ENCODE measurements around the gene SORCS2.

Gene SORCS2

DNA sequence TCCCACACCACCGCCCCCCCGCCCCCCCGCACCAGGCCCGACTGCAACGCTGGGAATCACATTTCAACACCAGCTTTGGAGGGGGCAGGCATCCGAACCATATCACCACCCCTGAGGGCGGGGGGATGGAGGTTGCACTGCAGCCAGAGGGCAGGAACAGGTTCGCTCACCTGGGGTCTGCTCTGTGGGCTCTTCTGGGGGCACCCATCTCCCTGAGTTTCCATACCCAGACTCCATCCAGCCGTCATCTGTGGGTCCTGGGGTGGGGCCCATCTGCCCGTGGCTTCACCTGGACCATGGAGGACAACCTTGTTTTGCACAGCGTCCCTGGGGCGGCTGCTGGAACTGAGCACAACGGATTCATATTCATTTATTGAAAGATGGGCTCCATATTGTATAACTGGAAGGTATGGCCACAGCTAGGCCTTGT lies 235.5 kb downstream of the SORCS2 start:
- no peak for DNase-seq (ENCODE audit: low read depth in 2 of 2)

DNA sequence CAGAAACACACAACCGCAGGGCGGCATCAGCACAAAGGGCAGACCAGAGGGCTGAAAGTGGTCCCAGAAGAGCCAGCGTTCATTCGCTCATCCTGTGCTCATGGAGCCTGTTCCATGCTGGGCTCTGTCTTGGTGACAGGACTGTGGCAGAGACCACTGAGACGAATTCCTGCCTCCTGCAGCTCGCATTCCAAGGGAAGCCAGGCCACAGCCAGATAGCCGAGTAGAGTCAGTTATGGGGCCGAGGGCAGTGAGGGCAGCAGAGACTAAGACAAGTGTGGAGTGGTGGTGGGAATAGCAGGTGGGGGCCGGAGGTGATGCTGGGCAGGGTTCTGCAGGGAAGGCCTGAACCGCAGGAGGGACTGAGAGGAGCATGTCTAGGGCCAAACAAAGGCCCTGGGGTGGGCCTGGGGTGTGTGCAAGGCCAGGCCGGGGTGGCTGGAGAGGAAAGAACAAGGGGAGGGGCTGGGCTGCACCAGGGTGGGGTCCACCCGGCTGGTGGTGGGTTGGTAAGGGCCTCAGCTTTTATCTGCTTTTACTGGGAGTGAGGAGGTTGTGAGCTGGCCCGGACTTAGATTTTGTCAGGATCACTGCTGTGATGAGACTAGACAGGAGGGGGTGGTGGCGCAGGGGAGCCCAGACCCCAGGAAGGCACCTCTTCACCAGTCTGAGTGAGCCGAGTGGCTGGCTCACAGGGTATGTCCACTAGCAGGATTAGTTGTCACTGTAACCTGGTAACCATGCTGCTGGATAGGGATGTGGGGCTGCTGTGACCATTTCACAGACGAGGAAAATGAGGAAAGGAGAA lies 236.1 kb downstream of the SORCS2 start:
- no peak for DNase-seq (ENCODE audit: low read depth in 2 of 2)

DNA sequence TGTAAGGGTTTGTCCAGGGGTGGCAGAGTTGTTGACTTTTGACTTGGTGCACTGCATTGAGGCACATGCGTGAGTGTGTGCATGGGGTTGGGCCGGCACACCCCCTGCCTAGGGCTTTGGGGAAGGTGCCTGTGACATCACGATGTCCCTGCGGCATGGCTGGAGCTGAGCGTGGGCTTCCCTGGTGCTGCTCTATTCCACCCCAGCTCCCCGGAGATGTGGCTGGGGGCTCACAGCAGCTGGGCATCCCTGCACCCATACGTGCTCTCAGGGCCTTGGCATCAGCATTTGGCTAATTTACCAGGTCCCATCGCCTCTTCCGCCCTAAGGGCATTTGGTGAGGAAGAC lies 236.7 kb downstream of the SORCS2 start:
- no peak for DNase-seq (ENCODE audit: low read depth in 2 of 2)

DNA sequence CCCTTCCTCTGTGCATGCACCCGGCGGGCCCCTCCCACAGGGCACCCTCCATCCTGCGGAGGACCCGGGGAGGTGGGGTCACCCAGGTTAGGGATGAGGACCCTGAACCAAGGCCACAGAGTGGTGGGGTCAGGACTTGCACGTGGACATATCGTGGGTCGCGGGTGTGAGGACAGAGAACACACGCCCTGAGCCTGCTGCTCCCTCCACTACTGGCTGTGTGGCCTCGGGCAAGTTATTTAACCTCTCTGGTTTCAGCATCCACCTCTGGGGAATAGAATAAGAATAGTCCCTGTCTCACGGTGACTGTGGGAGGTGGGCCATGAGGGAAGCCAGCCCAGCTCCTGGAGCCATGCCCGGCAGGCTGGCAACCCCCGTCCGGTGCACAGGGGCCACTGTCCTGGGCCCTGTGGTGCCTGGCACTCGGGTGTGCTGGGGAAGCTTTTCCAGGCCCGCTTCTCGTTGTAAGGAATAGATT lies 237.3 kb downstream of the SORCS2 start:
- no peak for DNase-seq (ENCODE audit: low read depth in 2 of 2)

DNA sequence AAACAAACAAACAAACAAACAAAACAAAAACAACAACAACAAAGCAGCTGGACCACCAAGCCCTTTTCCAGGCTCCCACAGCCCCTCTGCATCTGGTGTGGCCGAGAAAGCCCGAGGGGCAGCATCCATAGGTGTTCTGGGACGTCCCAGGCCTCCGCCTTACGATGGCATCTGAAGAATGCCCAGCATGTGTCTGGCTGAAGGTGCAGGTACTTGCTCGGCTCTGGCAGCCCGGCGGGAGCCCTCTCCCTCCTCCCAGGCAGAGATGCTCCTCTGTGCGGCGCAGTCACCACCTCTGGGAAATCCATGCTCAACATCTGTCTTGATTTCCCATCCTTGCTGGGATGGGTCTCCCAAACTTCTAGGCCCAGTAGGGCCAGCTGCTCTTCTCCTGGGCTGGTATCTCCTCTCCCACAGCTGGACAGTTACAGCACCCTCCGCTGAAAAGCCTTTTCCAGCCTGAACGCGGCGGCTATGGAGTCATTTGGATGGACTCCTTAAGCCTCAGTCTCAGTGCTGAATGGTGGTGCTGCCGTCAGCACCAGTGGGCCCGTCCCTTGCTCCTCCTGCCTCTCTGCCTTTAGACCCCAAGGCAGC lies 238.1 kb downstream of the SORCS2 start:
- no peak for DNase-seq (ENCODE audit: low read depth in 2 of 2)

DNA sequence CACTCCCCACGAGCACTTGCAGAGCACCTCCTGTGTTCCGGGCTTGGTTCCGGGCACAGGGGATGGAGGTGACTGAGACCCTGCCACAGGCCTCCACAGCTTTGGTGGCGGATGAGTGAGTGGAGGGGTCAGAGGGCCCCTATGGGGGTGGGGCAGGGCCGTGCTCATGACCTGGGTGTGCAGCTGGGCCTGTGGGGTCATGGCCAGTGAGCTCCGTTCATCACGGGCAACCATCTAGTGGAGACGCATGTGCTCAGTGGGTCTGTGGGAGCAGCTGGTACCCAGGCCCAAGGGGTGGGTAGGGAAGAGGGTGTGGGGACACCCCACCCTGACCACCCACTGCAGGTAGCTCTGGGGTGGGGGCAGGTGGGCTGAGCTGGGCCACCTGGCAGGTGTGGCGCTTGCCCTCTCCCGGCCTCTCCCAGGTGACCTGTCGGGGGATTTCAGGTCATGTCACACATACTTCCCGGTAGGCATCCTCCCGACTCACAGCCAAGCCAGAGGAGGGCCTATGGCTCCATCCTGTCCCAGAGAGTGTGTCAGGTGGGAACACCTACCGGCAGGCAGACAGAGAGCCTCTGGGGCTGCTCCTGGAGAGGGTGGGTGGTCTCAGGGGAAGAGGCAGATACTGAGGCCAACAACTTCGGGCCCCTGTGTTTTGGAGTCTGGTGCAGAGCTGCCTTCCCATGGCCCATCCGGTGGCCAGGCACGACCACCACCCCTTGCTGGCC lies 238.8 kb downstream of the SORCS2 start:
- no peak for DNase-seq (ENCODE audit: low read depth in 2 of 2)

DNA sequence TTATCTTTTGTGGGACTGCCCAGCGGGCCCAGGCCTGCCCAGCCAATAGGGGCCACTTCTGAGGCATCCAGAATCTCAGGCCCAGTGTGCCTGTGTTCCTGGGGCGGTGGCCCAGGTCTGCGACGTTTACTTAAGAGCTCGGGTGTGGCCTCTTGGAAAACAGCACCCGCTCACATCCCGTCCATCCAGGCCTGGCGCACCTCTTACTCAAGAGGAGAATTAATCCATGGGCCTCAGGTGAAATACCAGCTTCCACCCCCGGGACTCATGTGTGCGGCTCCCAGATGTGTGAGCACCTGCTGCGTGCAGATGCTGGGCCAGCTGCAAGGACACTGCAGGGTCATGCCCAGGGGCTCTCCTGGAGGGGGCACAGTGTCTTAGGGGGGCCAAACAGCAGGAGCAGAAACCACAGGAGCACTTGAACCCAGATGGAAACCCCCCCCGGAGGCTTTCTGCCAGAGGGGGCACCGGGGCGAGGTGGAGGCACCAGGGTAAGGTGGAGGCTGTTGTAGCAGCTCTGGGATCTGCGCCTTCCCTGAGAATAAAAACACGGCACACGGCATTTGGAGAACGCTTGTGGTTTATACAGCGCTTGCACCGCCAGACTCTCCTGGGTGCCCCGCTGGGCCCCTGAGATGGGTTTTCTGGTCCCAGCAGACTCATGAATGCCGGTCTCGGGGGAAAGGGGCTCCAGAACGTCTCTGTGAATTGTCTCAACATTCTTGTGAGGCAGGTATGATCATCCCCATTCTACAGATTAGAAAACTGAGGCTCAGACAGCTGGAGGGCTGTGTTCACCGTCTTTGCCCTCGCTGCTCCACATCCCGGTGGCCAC lies 239.6 kb downstream of the SORCS2 start:
- no peak for DNase-seq (ENCODE audit: low read depth in 2 of 2)

DNA sequence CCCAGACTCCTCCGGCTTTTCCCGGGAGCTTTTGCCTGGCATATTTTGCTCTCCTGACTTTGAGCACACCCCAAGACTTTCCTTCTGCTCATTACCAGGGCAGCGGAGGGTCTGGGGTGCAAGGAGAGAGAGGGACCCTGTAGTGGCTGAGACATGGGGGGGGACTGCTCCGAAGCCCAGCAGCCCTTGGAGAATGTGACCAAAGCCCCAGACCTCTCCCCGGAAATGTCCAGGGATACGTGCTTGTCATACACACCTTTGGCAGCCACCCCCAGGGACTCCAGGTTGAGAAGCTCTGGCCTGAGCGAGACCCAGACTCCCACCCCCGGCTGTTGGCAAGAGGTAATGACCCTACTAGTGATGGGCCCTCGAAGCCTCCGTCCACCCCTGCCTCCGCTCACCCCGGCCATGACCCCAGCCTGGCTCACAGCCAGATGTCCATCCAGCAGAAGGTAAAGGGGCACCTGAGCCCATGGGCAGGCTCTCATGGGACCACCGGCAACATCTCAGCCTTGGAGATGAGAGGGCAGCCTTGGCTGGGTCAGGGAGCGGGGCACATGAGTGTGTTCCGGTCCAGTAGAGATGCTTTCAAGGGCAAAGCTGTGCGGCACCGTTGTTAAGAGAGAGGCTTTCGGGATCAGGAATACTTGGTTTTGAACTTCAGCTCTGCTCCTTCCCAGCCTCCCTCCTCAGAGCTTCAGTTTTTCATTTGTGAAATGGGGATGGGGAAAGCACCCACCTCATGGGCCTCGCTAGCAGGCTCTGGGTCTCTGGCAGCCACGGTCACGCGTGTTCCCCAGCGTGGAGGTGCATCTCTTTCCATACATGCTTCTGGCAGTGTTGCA lies 240.4 kb downstream of the SORCS2 start:
- DNase-seq (ENCODE audit: low read depth in 2 of 2): no peak

DNA sequence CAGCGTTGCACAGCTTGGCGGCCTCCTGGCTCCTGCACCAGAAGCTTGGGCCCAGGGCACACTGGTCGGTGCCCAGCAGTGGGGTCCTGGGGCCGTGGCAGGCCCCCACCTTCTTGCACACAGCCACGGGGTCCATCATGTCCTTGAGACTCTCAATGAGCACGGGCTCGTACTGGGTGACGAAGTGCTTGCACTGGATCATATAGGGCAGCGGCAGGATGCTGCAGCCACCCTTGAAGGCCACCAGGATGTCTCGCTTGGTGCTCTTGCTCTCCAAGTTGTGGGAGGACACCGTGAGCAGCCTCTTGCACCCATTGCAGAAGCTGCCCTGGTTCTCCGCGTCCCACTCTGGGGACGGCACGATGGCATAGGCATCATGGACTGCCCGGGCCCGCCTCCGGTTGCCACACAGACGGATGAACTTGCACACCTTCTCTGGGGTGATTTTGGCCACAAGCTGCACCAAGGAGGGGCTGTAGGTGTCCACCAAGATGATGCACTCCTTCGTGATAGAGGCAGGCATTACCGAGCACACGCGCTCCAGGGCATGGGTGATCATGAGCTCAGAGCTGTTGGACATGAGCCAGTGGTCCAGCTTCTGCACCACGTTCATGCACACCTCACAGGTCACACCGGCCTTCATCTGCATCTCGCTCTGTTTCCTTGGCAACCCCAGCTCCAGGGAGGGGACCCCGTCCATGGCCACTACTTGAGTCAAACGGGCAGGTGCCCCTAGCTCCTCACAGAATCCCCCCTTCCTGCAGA lies 241.2 kb downstream of the SORCS2 start:
- DNase-seq (ENCODE audit: low read depth in 2 of 2): no peak

DNA sequence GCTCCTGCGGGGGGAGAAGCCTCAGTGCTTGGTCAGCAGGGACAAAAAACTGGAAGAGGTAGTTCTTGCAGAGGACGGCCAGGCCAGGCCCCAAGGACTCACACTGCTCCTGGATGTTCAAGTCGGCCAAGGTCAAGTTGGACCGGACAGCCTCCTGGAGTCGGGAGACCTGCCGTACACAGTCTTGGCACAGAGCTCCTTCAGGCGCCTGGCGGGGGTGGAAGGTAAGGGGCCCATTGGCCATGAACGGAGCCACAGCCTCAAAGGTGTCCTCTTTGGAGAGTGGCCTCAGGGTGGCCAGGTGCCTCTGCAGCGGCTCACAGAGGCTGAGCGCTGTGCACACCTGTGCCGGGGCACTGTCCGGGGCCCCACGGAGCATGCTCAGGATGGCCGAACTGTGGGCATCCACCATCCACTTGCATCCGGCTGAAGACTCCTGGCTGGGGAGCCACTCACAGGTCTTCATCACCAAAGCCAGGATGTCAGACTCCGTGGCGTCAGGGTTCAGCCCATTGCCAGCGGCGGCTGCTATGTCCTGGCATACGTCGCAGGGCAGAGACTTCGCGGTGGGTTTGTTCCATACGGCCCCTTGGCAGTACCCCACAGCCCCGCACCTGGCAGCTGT lies 241.9 kb downstream of the SORCS2 start:
- no peak for DNase-seq (ENCODE audit: low read depth in 2 of 2)

DNA sequence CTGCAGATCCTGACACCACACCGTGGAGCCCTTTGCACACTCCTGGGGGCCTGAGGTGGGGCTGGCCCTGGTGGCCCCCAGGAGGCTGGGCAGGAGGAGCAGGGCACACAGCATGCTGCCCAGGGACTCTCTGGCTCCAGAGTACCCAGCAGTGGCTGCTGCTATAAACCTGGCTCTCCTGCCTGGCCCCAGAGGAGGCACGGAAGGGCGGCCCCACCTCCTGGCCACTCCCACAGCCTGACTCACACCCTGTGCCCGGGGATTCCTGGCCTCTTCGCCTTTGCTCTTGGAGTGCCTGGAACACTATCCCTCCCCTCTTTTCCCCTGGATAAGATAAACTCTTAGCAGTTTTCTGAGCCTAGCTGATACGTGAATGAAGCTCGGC lies 242.4 kb downstream of the SORCS2 start, which contains the start of gene PSAPL1:
Gene PSAPL1 (minus strand): TSS at position 165 of the 385 bp plus-strand sequence. CDS start 51 bp downstream, at position 114.
- DNase-seq (ENCODE audit: low read depth in 2 of 2): no peak

DNA sequence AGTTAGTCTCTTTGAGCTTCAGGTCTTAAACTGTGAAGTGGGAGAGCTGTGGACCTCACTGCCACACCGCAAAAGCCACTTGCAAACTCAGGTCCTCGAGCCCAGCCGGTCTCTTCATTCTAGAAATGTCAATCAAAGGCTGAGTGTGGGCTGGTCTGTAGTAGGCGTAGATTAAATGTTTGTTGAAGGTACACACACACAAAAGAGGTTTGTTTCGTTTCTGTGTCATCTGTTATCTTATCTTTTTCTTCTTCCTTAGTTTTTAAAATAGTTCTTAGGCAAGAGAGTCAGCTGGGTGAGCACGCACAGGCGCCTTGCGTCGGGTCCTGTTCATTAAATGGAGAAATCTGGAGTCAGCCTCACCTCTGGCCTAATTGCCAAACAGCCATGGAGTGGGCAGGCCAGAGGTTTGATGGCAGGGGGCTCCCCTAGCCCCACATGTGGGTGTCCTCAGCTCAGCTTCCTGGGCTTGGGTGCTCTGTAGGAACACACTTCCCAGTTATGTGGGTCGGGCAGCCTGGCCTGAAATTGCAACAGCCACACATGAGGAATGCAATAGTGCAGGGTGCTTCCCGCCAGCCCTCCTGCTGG lies 243.2 kb downstream of the SORCS2 start:
- DNase-seq (ENCODE audit: low read depth in 2 of 2): no peak

DNA sequence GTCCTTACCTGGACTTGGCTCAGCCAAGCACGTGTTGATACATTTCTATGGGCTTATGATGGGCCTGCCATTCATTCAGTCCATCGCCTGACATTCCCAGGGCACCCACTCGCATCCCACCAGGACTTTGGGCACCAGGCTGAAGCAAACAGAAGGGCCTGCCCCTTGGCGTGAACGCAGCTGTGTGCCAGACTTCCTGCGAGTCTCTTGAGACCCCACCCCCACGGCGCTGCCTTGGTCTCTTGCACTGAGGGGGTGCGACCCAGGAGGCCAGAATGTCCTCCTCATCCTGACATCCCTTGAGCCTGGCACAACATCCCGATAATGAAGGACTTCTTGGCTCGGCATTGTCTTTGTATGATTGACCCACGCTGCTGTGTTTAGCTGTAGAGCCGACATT lies 243.9 kb downstream of the SORCS2 start:
- no peak for DNase-seq (ENCODE audit: low read depth in 2 of 2)

DNA sequence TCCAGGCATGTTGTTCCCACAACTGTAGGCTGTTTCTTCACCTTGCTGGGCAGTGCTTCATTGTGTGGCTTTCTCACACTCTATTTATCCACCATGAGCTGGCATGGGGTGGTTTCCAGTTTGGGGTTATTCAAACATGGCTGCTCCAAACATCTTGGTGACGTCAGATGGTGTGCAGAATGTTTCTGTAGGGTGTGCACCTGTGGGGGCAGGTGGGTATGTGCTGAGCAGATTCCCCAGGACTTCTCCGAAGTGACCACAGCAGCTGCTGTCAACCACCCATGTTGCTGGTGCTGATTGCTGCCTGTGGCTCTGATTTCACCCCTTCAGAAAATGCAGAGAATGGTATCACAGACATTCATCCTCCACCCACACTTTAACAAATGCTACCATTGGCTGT lies 247.4 kb downstream of the SORCS2 start:
- no peak for DNase-seq (ENCODE audit: low read depth in 2 of 2)

DNA sequence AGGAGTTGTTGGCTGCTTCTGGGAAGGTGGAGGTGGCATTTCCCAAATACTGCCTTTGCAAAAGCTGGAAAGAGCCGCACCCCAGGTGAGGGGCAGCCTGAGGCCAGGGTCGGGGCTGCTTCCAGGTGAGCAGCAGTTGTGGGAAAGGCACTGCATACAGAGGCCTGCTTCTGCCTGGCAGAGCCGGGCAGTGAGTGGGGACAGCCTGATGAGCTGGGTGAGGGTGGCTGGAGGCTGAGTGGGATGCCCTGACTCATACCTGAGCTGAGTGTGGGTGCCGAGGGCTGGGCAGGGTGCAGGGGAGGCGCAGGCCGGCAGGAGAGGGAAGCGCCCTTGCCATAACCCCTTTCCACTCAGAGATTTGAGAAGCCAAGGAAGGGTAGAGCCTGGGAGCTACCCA lies 248.9 kb downstream of the SORCS2 start:
- no peak for DNase-seq (ENCODE audit: low read depth in 2 of 2)

DNA sequence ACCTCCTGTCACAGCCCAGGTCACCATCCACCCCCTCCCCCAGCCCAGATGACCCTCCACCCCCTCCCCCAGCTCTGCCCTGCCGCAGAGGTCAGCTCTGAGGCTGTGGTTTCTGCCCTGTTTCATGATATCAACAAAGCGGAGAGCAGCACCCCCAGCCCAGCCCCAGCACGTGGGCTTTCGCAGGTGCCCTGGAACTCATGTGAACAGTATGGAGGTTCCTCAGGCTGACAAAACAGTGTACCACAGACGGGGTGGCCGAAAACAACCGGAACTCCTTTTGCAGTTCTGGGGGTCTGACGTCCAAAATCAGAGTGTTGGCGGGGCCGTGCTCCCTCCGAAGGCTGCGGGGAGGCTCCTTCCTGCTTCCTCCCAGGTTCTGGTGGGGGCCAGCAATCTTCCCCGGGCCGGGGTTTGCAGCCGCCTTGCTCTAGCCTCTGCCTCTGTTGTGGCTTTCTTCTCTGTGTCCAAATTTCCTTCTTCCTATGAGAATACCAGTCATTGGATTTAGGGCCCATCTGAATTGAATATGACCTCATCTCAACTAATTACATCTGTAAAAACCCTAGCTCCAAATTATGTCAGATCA lies 250.3 kb downstream of the SORCS2 start:
- no peak for DNase-seq (ENCODE audit: low read depth in 2 of 2)

DNA sequence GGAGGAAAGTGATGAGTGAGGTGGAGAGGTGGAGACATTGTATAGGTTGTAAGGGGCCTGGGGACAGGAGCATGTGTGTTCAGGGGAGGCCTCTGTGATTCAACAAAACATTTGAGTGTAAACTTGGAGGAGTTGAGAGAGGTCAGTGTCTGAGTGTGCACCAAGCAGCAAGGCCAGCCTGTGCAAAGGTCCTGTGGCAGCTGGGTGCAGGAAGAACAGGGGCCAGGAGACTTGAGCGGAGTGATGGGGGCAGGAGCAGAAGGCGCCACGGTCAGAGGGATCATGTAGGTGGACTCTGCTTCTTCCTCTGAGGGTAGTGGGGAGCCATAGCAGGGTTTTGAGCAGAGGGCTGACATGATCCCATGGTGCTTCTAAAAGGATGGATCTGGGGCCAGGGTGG lies 252.0 kb downstream of the SORCS2 start:
- DNase-seq (ENCODE audit: low read depth in 2 of 2): no peak

DNA sequence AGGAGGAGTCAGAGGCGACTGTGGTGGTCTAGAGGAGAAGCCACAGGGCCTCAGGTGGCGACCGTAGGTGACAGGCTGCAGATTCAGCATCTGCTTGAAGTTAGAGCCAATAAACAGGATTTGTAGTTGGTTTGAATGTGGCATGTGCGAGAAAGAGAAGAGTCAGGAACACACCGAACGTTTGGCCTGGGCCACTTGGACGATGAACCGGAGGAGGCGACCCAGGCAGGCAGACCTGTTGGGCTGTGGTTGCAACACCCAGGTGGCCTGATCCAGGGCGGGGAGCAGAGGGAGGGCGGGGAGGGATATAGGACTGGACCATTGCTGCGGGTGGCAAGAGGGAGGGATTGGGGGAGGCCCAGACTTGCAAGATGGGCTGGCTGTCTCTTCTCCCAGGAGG lies 252.4 kb downstream of the SORCS2 start:
- no peak for DNase-seq (ENCODE audit: low read depth in 2 of 2)

DNA sequence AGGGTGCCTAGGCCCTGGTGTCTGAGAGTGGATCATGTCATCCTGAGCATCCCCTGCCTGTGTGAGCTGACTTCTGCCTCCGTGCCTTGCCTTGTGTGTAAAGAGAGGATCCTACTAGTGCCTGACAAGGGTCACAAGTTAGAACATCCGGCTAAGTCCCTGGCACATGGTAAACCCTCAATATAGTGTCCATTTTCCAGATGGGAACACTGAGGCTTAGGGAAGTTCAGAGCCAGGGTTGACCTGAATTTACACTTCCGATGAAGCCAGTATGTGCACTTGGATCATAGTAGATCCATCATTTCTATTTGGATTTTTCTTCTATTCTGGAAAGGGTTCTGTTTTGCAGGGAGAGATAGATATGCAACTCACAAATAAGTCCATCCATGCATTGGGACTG lies 254.9 kb downstream of the SORCS2 start:
- DNase-seq (ENCODE audit: low read depth in 2 of 2): no peak

Measured in stimulated activated CD8-positive, alpha-beta memory T cell treated with anti-CD3 and anti-CD28 coated beads, Interleukin-2, amount 100 ng/mL, for 48 hours (primary cell).